Measurements from ENCODE around the gene NBAS.

Gene NBAS

GRCh38 chr2:15311201-15311907, 249.8 kb downstream of the NBAS start:
- DNase-seq (ENCODE audit: low read depth in 2 of 2) = no peak

- DNase-seq (ENCODE audit: low read depth in 2 of 2) = no peak
These were observed 253.6 kb downstream of the NBAS start for GRCh38 chr2:15307526-15307925.

GRCh38 chr2:15306706-15307105, 254.4 kb downstream of the NBAS start:
- no peak for DNase-seq (ENCODE audit: low read depth in 2 of 2)

- no peak for DNase-seq (ENCODE audit: low read depth in 2 of 2)
These were observed 257.3 kb downstream of the NBAS start for GRCh38 chr2:15303874-15304273.

GRCh38 chr2:15302154-15302553, 259.0 kb downstream of the NBAS start:
- peak in 1 of 2 experiments; percentile 33 for DNase-seq (ENCODE audit: low read depth in 2 of 2)

- DNase-seq (ENCODE audit: low read depth in 2 of 2) = no peak
These were observed 260.2 kb downstream of the NBAS start for GRCh38 chr2:15300624-15301573.

- no peak for DNase-seq (ENCODE audit: low read depth in 2 of 2)
These were observed 261.1 kb downstream of the NBAS start for GRCh38 chr2:15299904-15300520.

- no peak for DNase-seq (ENCODE audit: low read depth in 2 of 2)
These were observed 262.4 kb downstream of the NBAS start for GRCh38 chr2:15298770-15299169.

GRCh38 chr2:15293262-15293937, 267.7 kb downstream of the NBAS start:
- no peak for DNase-seq (ENCODE audit: low read depth in 2 of 2)

GRCh38 chr2:15287447-15288184, 273.5 kb downstream of the NBAS start:
- no peak for DNase-seq (ENCODE audit: low read depth in 2 of 2)

GRCh38 chr2:15284614-15285013, 276.5 kb downstream of the NBAS start:
- DNase-seq (ENCODE audit: low read depth in 2 of 2) = no peak

- no peak for DNase-seq (ENCODE audit: low read depth in 2 of 2)
These were observed 279.5 kb downstream of the NBAS start for GRCh38 chr2:15281681-15282080.

GRCh38 chr2:15279201-15279876, 281.8 kb downstream of the NBAS start:
- no peak for DNase-seq (ENCODE audit: low read depth in 2 of 2)

- no peak for DNase-seq (ENCODE audit: low read depth in 2 of 2)
These were observed 282.8 kb downstream of the NBAS start for GRCh38 chr2:15278296-15278695.

- no peak for DNase-seq (ENCODE audit: low read depth in 2 of 2)
These were observed 285.8 kb downstream of the NBAS start for GRCh38 chr2:15275346-15275745.

- no peak for DNase-seq (ENCODE audit: low read depth in 2 of 2)
These were observed 287.7 kb downstream of the NBAS start for GRCh38 chr2:15273452-15273851.

GRCh38 chr2:15272942-15273341, 288.2 kb downstream of the NBAS start:
- no peak for DNase-seq (ENCODE audit: low read depth in 2 of 2)

GRCh38 chr2:15271941-15272542, 289.1 kb downstream of the NBAS start:
- no peak for DNase-seq (ENCODE audit: low read depth in 2 of 2)

GRCh38 chr2:15271276-15271675, 289.9 kb downstream of the NBAS start:
- DNase-seq (ENCODE audit: low read depth in 2 of 2) = no peak

GRCh38 chr2:15269043-15269442, 292.1 kb downstream of the NBAS start:
- no peak for DNase-seq (ENCODE audit: low read depth in 2 of 2)
